Dermis microvascular lymphatic vessel endothelial cell (primary cell): ENCODE data around the gene GHRL. TPM values are rescaled to one million over a fixed set of nuclear protein-coding genes. Genes with fewer than 3 reads are reported as not detected.
"Not testable (repeated sequence)": the region's sequence is repeated elsewhere in the genome, so short reads cannot be mapped to it uniquely, and the experiment has no call there.

Experiments used
- DNase-seq, 2 donors: peaks; one replicate each; pipeline versions ENCODE4 v3.0.0 to v3.0.0-alpha.2; 2010; ENCODE audit warnings: low read depth in 2 of 2
- total RNA-seq: library from RNA; depleted of rRNA; stranded (reverse); fragments of >200 nt; gene quantifications from 2 replicates; pipeline ENCODE4 v1.2.1, GENCODE V29; 2014

The GHRL gene
- total RNA-seq, 1 donor from 2014 or later = 0.39 TPM

DNA sequence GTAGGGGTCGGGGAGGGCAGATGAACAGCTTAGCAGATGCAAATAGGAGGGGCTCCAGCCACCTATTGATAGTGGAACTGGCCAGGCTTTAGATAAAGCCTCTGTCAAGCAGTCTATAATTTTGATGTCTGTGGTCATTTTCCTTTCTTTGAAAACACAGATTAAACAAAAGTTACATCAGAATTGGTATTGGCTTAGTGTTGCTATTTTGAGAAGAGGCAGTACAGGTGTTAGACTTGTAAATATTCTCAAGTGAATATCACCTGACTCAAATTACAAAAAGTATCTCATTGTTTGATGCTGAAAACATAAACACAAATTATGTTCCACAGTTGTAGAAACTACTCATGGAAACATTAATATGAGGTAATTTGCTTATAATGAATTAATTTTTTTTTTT, 18.1 kb downstream of the GHRL start:
- DNase-seq = no peak

DNA sequence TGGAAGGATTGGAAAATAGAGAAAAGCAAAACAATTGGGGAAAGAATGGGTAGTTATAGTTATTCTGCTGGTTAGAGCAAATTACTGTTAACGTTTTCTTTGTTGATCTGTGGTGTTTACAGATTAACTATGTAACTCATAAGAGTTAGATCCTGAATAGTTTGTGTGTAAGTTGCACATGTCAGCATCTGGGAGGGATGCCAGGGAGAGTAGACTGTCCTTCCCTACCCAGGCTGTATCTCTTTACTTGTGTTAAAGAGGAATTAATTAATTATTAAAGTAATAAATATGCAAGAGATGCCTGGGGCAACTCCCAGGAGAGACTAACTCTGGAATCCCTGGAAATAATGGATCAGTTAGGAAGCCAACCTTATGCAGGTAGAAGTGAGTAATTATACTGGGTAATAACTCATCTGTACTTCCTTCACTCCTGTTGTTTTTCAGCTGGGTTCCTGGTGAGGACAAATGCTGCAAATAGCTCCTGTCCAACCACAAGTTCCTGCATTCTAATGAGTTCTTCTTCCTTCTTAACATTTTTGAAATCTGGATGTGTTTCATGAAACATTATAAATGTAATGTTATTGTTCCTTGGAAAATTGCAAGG, 18.9 kb downstream of the GHRL start:
- no peak for DNase-seq

DNA sequence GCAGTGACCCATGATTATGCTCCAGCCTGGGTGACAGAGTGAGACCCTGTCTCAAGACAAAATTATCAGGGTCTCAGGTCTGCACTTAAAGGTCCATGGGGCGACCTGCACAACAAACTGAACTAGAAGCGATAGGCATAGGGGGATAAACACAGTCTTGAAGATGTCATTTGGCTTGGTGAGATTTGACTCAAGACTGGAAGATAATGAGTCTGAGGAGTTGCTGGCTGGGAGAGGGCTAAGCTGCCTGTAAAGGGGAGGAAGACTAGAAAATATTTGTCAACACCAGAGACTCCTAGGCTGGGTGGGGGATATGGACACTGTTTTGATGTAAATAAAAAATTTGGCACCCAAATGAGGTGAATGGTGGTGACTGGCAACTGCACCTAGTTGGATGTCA, 19.8 kb downstream of the GHRL start:
- DNase-seq = no peak

DNA sequence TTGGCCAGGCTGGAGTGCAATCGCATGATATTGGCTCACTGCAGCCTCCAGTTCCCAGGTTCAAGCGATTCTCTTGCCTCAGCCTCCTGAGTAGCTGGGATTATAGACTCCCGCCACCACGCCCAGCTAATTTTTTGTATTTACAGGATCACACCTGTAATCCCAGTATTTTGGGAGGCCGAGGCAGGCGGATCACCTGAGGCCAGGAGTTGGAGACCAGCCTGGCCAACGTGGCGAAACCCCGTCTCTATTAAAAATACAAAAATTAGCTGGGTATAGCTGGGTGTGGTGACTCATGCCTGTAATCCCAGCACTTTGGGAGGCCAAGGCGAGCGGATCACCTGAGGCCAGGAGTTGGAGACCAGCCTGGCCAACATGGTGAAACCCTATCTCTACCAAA, 20.3 kb downstream of the GHRL start:
- not testable (repeated sequence) for DNase-seq

DNA sequence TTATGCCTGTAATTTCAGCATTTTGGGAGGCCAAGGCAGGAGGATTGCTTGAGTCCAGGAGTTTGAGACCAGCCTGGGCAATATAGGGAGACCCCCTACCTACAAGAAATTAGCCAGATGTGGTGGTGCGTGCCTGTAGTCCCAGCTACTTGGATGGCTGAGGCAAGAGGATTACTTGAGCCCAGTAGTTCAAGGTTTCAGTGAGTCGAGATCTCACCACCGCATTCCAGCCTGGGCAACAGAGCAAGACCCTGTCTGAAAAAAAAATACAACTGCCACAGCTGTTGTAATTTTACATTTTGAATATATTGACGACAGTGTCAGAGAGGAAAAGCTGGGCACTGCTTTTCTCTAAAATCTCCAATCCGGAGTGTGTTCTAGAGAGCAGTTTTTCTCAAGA, 23.3 kb downstream of the GHRL start:
- DNase-seq = no peak

DNA sequence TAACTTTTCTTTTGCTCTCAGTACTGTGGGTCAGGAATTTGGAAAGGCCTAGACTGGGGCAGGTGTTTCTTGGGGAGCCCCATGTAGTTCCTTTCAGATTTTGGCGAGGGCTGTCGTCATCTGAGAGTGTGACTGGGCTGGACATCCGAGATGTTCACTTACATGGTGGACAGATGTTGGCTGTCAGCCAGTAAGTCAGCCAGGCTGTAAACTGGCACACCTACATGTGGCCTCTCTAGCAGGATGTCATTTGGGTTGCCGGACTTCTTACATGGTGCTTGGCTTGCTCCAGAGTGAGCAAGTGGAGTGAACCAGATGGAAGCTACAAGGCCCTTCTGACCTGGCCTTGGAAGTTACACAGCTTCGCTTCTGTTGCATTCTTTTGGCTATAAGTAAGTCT, 23.8 kb downstream of the GHRL start:
- DNase-seq = no peak

DNA sequence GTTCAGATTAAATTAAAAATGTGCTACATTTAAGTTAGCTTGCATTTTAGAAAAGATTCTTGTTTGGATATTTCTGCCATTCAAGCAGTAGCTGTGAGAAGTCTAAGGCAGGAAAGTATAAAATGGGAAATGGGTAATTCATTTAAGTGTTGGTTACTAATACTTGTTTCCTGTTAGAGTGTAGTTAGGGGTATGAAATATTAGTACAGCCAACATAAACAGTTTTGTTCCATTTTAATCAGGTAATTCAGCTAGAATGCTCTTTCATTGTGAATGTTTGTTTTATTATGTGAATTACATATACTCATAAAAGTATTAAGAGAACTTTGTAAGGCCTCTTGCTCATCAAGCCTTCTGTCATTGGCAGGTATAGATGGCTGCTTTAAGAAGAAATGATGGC, 24.6 kb downstream of the GHRL start:
- peak; percentile 36 to 66 for DNase-seq

DNA sequence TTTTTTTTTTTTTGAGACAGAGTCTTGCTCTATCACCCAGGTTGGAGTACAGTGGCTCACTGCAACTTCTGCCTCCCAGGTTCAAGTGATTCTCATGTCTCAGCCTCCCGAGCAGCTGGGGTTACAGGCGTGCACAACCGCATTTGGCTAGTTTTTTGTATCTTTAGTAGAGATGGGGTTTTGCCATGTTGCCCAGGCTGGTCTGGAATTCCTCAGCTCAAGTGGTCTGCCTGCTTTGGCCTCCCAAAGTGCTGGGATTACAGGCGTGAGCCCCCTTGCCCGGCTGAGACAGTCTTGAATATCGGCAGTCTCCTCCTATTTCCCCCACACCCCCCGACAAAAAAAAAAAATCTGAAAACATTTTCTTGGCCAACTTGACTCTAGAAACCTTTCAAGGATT, 25.8 kb downstream of the GHRL start:
- DNase-seq = not testable (repeated sequence)

DNA sequence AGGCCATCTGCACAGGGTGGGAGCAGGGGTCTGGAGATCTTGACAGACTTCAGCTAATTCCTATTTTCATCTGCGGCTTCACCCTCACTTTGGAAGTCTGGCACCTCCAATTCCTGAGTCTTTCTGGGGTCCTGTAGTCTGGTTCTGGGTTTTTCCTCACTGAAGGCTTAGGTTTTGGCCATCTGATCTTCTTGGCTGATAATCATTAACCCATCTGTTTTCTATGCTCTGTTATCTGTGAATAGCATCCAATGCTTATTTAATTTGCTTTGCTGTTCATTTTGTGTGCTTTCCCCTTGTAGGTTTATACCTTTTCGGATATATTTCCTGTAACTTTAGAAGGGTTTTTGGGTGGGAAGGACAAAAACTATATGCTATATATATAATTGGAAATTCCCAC, 26.9 kb downstream of the GHRL start:
- no peak for DNase-seq

DNA sequence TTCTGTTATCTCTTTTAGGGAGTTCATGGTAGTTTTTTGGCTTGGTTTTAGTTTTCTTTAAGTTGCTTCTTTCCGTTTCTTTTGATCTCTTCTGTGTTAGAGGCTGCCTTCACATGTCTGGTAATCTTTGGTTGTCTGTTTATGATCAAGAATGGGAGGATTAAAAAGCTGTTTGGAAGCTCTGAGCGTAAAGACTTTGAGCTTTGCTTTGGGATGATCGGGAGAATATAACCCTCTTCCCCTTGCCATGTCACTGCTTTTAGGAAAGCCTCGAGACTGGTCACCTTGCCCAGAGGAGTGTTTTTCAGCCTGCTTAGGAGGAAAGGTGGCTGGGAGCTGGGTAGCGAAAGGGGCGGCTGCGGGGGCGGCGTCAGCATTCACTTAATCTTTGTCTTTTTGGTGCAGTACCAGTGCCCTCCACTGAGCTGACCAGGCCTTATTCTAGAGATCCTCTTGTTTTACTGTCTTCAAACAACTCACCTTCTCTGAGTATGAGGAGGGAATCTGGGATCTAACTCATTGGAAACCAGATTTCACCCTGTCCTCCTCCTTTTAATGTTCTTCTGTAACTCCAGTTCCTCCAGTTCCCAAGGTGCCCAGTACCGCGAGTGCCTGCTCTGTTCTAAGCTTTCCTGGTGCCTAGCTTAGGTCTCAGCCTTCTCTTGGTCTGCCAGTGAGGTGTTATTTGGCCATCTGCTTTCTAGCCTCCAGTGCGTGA, 28.9 kb downstream of the GHRL start:
- peak in 1 of 2 donors; percentile 47 for DNase-seq

DNA sequence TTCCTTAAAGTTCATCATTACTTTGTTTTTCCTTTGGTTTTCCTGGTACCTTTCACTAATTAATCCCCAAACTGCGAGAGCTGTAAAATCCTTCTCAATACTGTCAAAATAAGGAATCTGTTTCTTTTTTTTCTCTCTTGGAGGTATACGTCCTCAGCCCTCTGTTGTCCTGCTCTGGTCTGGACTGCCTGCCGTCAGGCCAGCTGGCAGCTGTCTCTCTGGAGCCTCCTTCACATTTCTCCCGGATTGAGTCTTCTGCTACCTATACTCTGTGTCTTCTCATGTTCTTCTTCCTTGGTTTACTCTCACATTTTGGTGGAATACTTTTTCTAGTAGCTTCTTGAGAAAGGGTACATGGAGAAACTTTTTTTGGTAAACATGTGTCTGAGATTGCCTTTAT, 30.7 kb downstream of the GHRL start:
- no peak for DNase-seq

DNA sequence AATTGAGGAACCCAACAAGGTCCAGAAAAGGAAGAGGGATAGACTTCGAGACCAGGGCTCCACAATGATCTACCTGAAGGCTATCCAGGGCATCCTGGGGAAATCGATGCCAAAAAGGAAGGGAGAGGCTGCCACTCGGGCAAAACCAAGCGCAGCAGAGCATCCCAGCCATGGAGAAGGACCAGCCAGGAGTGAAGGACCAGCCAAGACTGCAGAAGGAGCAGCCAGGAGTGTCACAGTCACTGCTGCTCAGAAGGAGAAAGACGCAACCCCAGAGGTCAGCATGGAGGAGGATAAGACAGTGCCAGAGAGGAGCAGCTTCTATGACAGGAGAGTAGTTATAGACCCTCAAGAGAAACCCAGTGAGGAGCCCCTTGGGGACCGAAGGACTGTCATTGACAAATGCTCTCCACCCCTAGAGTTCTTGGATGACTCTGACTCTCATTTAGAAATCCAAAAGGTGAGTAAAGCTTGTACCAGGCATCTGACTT, 32.5 kb downstream of the GHRL start:
- no peak for DNase-seq

DNA sequence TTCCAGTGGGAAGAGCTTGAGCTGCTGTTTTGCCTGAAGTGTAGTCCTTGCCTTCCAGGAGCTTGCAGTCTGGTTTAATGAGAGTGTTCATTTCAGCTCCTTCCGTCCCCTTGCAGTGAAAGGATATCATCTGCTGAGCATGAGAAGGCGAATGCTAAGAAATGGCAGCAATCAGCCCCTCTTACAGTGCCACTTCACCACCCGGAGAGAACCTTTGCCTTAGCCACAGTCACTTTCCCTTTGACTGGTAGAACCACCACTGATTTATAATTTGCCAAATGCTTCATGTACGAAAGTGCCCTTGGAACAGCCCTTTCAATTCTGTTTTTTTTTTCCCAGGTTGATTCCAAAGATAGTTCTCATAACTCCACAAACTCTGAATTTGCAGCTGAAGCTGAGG, 32.9 kb downstream of the GHRL start:
- DNase-seq = no peak

DNA sequence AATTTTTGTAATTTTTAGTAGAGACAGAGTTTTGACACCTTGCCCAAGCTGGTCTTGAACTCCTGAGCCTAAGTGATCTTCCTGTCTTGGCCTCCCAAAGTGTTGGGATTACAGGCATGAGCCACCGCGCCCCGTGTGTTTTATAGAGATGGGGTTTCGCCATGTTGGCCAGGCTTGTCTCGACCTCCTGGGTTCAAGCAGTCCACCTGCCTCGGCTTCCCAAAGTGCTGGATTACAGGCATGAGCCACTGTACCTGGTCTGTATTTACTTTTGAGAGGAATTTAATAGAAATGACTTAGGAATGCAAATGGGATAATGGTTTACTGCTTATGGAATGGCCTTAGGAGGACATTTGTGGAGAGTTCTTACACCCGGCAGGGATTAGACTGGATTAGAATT, 33.7 kb downstream of the GHRL start:
- no peak for DNase-seq

DNA sequence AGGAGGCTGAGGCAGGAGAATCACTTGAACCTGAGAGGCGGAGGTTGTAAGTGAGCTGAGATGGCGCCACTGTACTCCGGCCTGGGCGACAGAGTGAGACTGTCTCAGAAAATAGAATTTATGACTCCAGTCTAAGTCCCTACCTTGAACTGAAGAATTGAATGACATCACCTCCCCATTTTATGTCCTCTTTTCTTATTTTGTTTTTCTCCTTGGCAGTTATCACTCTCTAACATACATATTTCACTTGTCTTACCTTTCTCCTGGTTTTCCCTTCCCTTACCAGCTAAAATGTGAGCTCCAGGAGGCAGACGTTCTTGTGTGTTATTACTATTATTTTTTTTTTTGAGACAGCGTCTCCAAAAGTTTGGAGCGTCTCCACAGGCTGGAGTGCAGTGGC, 36.9 kb downstream of the GHRL start:
- no peak for DNase-seq

DNA sequence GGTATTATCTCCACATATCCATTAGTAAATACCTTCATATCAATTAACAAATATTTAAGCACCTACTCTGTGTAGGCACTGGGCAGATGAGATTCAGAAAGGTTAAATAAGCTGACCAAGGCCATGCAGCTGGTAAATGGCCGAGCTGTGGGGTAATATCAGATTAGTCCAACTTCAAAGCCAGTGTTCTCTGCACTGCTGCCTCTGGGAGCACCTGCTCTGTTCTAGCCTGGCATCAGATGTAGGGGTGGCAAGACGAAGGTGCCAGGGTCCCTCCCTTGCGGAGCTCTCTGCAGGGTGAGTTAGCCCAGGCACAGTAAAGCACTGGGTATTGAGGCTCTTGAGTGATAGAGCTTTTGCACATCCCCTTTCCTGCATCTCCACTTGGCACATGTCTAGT, 39.0 kb downstream of the GHRL start:
- DNase-seq = no peak

DNA sequence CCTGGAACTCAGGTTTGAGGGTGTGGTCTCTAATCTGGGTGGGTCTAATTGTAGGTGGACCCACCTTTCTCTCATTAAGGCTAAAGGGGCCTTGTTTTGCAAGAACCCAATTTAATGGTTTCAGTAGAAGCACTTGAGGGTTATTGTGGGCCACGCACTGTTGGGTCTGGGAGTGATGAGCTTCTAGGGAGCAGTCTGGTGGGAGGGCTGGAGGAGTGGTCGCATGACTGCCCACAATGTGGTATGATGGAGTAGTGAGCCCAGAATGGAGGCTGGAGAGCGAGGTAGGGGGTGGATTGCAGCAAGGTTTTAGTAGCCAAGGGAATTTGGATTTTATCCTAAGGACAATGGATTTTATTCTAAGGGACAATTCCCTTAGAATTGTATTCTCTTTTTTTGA, 41.7 kb downstream of the GHRL start:
- DNase-seq = no peak

DNA sequence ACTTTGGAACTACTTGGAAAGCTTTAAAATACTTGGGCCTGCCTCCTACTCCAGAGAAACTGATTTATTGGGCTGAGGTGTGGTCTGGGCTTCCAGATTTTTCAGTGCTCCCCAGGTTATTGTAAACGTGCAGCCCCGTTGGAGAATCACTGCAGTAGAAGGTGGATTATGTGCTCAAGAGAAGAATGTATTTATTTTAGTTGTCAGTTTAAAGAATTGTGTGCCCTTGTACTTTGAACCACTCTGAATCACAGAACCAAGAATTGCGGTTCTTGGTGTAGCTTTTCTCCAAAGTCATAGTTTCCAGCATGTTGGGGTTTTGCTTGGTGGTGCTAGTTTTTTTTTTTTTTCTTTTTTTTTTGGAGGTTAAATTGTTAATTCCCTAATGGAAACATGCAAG, 42.9 kb downstream of the GHRL start:
- DNase-seq = no peak

DNA sequence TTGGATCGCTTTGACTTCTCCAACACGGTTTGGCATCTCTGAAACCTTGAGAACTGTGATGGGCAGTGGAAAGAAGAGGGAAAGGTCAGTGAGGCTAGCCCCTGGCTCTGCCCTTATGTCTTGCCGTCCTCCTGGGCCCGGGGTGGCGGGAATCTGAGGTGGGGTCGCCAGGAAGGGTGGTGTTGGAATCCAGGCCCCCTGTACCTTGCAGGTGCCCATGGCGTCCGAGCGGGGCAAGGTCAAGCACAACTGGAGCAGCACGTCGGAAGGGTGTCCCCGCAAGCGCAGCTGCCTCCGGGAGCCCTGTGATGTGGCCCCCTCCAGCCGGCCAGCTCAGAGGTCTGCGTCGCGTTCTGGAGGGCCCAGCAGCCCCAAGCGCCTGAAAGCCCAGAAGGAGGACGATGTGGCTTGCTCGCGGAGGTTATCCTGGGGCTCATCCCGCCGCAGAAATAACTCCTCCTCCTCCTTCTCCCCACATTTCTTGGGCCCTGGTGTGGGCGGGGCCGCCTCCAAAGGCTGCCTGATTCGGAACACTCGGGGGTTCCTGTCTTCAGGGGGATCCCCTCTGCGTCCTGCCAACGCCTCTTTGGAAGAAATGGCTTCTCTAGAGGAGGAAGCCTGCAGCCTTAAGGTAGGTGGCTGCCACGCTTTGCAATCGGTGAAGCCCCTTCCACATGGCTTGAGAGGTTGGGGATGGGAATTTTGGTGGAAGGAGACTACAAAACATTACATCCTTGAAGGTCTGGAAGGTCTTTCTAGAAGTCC, 43.6 kb downstream of the GHRL start:
- peak in 1 of 2 donors; percentile 17 for DNase-seq

DNA sequence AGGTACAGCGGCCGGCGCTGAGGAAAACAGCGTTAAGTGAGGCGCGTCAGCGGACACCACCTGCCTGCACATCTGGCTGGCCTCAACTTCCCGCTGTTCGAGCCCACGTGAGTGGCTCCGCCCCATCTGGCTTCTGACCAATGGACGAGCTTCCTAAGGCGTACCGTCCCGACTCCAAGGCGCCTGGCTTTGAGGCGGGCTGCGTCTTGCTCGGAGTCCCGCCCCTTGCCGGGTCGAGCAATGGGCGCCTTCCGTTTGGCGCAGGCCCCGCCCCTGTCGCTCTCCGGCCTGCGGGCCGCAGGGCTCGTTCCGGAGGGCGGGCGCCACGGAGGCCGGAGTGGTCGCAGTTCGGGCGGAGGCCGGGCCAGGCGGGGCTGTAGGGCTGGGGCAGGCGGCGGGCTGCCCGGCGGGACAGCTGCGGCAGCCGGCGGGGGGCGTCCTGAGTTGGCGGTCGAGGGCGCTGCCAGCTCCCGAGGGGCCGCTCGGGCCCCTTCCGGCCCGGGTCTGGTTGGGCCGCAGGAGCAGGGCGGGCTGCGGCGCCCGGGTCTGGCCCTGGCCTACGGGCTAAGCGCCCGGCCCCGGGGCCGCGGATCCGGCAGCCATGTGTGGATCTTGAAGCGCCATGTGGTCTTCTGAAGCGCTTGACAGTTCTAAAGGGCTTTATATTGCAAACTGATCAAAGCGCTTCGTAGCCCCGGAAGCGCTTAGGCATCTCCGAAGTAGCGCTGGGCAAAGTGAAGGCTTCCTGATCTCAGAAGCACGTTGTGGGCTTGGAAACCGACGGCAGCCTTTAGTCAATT, 44.4 kb downstream of the GHRL start, which contains the start of gene TATDN2:
TATDN2 (plus strand) TSS at position 276 of the 800 bp plus-strand sequence. CDS start 742 bp downstream, outside the sequence.
- DNase-seq = peak; percentile 57 to 96

DNA sequence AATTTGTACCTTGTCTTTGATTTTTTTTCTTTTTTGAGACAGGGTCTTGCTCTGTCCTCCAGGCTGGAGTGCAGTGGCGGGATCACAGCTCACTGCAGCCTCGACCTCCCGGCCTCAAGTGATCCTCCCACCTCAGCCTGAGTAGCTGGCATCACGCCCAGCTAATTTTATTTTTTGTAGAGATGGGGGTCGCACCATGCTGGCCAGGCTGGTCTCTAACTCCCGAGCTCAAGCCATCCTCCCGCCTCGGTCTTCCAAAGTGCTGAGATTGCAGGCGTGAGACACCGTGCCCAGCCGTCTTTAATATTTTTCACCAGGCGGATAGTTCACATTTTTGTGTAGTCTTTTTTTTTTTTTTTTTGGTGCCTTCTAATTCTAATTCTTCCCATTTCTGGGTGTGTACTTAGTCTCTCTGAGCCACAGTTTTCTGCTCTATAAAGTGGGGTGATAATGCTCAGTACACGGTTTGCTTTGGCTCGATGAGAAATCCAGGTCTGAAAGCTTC, 45.0 kb downstream of the GHRL start:
- DNase-seq = no peak
